NCI-H2081 (cell line): ENCODE measurements around the gene SNTG2.
A peak's percentile ranks its signal among the peaks of the same experiment; 100 is the strongest.
"Not testable (repeated sequence)": the region's sequence is repeated elsewhere in the genome, so short reads cannot be mapped to it uniquely, and the experiment has no call there.

Experiments
- DNase-seq, 2 experiments: peaks; one replicate each; lab custom pipeline; 2025; lab: John Stamatoyannopoulos, UW

SNTG2 gene

DNA sequence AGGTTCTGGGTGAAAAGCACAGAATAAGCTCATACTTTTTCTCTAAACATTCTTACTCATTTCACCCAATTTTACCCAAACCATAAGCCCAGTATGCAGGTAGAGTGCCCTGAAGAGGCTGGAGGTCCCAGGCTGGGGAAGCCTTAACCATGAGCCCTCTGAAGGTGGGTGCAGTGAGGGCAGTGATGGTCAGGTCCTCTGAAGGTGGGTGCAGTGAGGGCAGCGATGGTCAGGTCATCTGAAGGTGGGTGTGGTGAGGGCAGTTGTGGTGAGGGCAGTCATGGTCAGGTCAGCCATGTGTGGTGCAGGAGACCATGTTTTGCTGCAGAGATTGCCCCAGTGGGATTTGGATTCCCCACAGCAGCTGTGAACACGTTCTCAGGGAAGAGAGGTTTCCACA is 148.8 kb downstream of the SNTG2 start:
- DNase-seq = no peak

GRCh38 chr2:1101011-1101782 is 150.5 kb downstream of the SNTG2 start:
- DNase-seq = no peak

DNA sequence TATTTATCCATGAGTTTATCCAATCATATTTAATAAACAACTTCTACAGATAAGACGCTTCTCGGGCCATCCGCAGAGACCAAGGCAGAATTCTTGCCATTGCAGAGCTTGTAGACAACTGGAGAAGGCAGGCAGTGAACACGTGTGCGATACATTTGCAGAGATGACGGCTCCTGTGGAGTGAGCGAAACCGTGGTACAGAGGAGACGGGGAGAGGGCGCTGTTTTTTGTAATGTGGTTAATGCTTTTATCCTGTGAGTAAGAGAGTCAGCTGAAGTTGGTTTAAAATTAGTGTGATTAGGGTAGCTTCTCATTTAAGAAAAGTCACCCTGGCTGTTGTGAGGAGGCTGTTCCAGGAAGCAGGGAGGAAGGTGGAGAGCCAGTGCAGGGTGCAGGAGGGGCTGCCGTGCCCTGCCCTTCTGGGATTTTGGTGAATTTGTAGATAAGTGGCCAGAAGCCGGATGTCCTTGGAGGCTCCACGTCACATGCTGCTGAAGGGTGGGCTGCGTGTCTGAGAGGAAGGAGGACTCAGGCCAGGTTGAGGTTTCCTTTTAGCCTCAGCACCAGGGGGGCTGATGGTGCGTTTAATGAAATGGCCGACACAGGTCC is 151.4 kb downstream of the SNTG2 start:
- no peak for DNase-seq

- no peak for DNase-seq
Observed at GRCh38 chr2:1104364-1104763, 153.7 kb downstream of the SNTG2 start.

- not testable (repeated sequence) for DNase-seq
Observed at GRCh38 chr2:1106344-1106743, 155.7 kb downstream of the SNTG2 start.

- peak in 1 of 2 experiments; percentile 39 for DNase-seq
Observed at GRCh38 chr2:1115843-1116539, 165.3 kb downstream of the SNTG2 start.

DNA sequence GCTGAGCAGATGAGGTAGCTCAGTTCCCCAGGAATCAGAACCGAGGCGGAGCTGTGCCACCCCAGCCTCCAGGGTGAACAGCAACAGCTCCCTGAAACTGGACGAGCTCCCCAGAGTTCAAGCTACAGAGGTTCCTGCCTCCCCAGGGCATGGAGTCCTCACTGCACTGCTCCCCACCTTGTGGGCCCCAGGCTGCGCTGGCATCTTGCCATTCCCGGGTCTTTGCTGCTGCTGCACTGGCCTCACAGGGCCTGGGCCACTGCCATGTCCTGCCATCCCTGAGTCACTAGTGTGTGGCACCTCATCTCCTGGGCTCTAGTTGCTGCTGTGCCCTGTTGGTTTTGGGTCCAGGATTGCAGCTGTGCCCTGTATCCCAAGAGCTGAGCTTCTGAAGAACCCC is 166.9 kb downstream of the SNTG2 start:
- no peak for DNase-seq

DNA sequence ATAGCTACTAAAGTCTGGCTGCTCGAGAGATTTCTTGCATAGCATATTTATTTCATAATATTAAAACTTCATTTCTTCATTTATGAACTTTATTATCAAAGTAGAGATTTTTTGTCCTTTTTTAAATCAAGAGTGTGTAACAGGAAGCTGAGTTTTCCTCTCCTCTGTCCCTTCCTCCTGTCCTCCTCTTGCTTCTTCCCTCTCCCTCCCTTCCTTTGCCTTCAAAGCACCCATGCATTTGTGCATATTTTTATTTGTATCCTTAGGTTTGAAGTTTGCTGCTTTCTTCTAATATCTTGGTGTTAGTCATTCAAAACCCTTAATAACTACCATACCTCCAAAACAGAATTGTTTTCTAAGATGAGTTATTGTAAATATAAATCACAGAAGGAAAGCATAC is 174.6 kb downstream of the SNTG2 start:
- DNase-seq = no peak

- DNase-seq = no peak
Observed at GRCh38 chr2:1125633-1126370, 175.2 kb downstream of the SNTG2 start.

DNA sequence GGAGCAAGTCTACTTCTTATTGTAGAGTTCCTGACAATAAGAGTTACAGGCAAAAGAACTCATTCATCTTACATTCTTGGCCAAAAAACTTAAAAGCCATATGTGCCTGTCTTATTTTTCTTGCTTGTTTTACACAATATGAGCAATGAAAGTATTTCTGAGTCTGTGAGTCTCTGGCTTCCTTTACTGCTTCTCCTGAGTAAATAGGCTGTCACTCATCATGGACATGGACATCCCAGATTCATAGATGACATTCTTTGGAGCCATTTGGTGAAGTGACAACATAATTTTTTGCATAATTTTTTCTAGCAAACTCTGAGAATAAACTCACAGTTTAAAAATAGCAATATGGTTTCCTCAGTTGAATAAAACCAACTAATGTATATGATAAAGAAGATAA is 179.3 kb downstream of the SNTG2 start:
- DNase-seq = no peak

DNA sequence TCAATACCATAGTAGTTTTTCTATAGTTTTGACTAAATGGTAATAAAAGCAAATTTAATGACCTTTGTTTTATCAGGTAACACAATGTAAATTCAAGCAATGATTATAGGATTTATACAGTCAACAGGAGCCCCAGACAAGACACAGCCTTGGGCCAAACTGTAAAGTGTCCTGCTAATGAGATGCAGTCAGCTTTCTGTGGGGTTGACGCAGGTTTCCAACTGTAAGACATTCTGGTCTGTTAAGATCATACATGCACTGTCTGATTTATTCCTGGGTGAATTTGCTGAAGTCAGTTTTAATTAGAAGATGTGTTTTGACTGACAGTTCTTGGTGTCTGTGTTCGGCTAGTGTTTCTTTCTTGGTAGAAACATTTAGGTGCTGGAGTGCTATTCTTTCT is 180.3 kb downstream of the SNTG2 start:
- DNase-seq = no peak

- DNase-seq = peak; percentile 75 to 88
Observed at GRCh38 chr2:1132328-1132969, 181.8 kb downstream of the SNTG2 start.

DNA sequence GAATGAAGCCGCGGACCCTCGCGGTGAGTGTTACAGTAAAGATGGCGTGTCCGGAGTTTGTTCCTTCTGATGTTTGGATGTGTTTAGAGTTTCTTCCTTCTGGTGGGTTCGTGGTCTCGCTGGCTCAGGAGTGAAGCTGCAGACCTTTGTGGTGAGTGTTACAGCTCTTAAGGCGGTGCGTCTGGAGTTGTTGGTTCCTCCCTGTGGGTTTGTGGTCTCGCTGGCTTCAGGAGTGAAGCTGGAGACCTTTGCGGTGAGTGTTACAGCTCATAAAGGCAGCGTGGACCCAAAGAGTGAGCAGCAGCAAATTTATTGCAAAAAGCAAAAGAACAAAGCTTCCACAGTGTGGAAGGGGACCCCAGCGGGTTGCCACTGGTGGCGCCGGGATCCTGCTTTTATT is 183.2 kb downstream of the SNTG2 start:
- DNase-seq = not testable (repeated sequence)

- no peak for DNase-seq
Observed at GRCh38 chr2:1134629-1135028, 184.0 kb downstream of the SNTG2 start.

DNA sequence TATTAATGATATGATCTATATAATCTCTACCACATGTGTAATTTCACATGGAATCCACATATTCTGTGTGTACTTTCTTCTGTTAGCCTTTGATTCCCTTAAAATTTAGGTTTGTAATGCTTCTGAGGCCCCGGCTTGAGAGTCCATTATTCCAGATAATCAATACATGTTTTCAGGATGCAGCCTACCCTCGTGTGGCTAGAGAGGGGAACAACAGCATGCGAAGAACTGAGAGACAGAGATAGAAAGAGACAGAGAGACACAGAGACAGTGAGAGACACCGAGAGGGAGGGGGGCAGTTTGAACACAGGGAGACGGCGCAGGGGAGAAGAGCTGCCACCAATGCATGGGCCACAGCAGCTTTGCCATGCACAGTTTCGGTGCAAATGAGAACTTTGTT is 185.4 kb downstream of the SNTG2 start:
- DNase-seq = peak; percentile 13 to 30

DNA sequence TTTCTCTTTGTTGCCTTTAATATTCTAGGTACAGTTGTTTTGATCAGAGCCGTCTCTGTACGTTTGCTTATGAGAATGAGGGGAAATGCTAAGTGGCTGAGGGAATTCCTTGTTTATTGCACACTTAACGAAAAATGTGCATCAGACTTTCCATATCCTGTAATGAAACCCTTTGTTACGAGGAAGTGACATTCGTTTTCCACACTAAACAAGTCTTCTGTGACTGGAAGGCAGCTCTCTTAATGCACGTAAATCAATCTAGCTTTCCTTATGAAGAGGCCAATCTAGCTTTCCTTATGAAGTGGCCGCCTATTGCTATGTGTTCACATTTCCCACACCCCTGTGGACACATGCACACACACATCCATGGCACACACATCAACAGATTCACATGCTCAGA is 186.2 kb downstream of the SNTG2 start:
- no peak for DNase-seq

GRCh38 chr2:1137264-1137663 is 186.6 kb downstream of the SNTG2 start:
- DNase-seq = no peak

- DNase-seq = no peak
Observed at GRCh38 chr2:1137913-1138391, 187.3 kb downstream of the SNTG2 start.

GRCh38 chr2:1140389-1141003 is 189.8 kb downstream of the SNTG2 start:
- DNase-seq = no peak

- no peak for DNase-seq
Observed at GRCh38 chr2:1141079-1141478, 190.4 kb downstream of the SNTG2 start.

DNA sequence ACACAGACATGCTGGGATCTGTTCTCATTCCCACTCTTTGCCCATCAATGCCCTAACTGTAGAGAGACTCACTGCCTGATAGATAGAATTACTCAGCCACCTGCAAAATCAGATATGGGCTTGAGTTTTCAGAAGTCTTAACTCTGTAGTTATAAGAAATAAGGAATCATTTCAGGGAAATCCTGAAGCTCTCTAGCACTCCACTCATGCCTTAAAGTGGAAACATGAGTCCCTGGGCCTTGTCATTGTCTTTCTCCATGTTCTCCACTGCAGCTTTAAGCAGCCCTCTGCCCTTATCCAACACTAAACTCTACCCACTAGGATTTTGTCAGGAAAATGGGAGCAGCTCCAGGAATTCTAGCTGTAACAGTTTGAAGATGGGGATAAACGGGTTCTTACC is 192.5 kb downstream of the SNTG2 start:
- DNase-seq = no peak
